ENCODE data around the gene NSUN6.

DNA sequence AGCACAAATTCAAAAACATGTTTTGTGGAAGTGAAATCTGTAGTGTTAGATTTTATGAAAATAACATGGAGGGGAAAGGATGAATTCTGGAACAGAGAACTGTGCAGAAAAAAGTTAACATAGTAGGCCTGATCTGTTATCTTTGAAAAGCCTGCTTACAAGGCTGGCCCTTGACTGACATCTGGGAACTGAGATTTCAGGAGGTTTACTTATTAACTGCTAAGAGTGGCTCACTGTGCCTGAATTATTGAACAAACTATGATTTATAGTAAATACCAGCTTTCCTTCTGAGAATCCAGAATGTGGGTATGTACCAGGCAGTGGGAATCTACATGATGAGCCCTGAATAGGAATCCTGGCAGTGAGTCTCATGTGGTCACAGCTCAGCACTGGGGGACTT is 30.5 kb downstream of the NSUN6 start:
- TF ChIP-seq EZH2 (IDR thresholded peaks at IDR 0.05; ENCODE audit: low read depth, unreplicated experiment) (no peak), POLR2AphosphoS5 (IDR thresholded peaks at IDR 0.05; ENCODE audit: low read depth) (no peak), EZH2phosphoT487 (IDR thresholded peaks at IDR 0.05; ENCODE audit: unreplicated experiment) (no peak), STAT1 (IDR thresholded peaks at IDR 0.05; ENCODE audit: unreplicated experiment) (no peak), CREB1 (CRISPR knock-in tag; IDR thresholded peaks at IDR 0.05; ENCODE audit: low read depth) (no peak)
- TF ChIP-seq, protein P1, sequence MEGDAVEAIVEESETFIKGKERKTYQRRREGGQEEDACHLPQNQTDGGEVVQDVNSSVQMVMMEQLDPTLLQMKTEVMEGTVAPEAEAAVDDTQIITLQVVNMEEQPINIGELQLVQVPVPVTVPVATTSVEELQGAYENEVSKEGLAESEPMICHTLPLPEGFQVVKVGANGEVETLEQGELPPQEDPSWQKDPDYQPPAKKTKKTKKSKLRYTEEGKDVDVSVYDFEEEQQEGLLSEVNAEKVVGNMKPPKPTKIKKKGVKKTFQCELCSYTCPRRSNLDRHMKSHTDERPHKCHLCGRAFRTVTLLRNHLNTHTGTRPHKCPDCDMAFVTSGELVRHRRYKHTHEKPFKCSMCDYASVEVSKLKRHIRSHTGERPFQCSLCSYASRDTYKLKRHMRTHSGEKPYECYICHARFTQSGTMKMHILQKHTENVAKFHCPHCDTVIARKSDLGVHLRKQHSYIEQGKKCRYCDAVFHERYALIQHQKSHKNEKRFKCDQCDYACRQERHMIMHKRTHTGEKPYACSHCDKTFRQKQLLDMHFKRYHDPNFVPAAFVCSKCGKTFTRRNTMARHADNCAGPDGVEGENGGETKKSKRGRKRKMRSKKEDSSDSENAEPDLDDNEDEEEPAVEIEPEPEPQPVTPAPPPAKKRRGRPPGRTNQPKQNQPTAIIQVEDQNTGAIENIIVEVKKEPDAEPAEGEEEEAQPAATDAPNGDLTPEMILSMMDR (conservative IDR thresholded peaks at IDR 0.05; ENCODE audit: low read depth in 2 of 2): no peak
